ENCODE measurements around the gene FNIP2. TPM values are rescaled to one million over a fixed set of nuclear protein-coding genes. Genes with fewer than 3 reads are reported as not detected.
A peak's percentile ranks its signal among the peaks of the same experiment; 100 is the strongest.
"Not testable (repeated sequence)": the region's sequence is repeated elsewhere in the genome, so short reads cannot be mapped to it uniquely, and the experiment has no call there.

Gene FNIP2
- 50.7 TPM for total RNA-seq
- long read RNA-seq, full-length matches to known transcripts: 1 of 67 reads
- long read RNA-seq, partial matches to known transcripts: 21 of 67 reads
- long read RNA-seq, other reads (novel, unspliced or antisense): 45 of 67 reads

GRCh38 chr4:158768555-158769174 is at the start of gene FNIP2:
Gene FNIP2, plus strand, starts transcription at chr4:158769026. Its CDS starts 187 bp downstream, at chr4:158769213.
- intact Hi-C loops (cut with micrococcal nuclease): loop anchor here (5.0 kb wide), 1 partner anchor 36 kb away; no protein-coding TSS in a partner anchor
- DNase-seq (peak; percentile 93), ATAC-seq (peak; percentile 96)

- DNase-seq (no peak), ATAC-seq (no peak)
- intact Hi-C loops (cut with micrococcal nuclease): loop anchor here (10.0 kb wide), 1 partner anchor 483 kb away; no protein-coding TSS in a partner anchor
Observed at GRCh38 chr4:158721680-158722079, 47.1 kb upstream of the FNIP2 start.

- intact Hi-C loops (cut with micrococcal nuclease): loop anchor here (10.0 kb wide), 1 partner anchor 482 kb away; no protein-coding TSS in a partner anchor
- ATAC-seq: peak; percentile 35
- DNase-seq: no peak
Observed at GRCh38 chr4:158722291-158722916, 46.4 kb upstream of the FNIP2 start.

GRCh38 chr4:158722917-158723793 is 45.7 kb upstream of the FNIP2 start, which contains the start of gene PPID:
Gene PPID, minus strand, starts transcription at chr4:158723396. Its CDS starts 108 bp downstream, at chr4:158723288.
- DNase-seq: peak; percentile 90
- ATAC-seq: peak; percentile 99
- intact Hi-C loops (cut with micrococcal nuclease): loop anchor here (10.0 kb wide), 1 partner anchor 482 kb away; no protein-coding TSS in a partner anchor

- ATAC-seq (no peak), DNase-seq (no peak)
- intact Hi-C loops (cut with micrococcal nuclease): loop anchor here (10.0 kb wide), 1 partner anchor 480 kb away; no protein-coding TSS in a partner anchor
Observed at GRCh38 chr4:158724637-158725036, 44.2 kb upstream of the FNIP2 start.

GRCh38 chr4:158726633-158727032 is 42.2 kb upstream of the FNIP2 start:
- no peak for DNase-seq
- ATAC-seq: no peak
- intact Hi-C loops (cut with micrococcal nuclease): loop anchor here (10.0 kb wide), 1 partner anchor 478 kb away; no protein-coding TSS in a partner anchor

GRCh38 chr4:158728236-158728635 is 40.6 kb upstream of the FNIP2 start:
- intact Hi-C loops (cut with micrococcal nuclease): loop anchor here (10.0 kb wide), 1 partner anchor 477 kb away; no protein-coding TSS in a partner anchor
- no peak for DNase-seq
- ATAC-seq: no peak

GRCh38 chr4:158729716-158730559 is 38.9 kb upstream of the FNIP2 start:
- ATAC-seq (peak; percentile 94), DNase-seq (peak; percentile 52)
- intact Hi-C loops (cut with micrococcal nuclease): loop anchor here (2.0 to 10.0 kb wide), 5 partner anchors 37 to 715 kb away; partner anchors contain the start of gene FNIP2

GRCh38 chr4:158738866-158739265 is 30.0 kb upstream of the FNIP2 start:
- no peak for DNase-seq
- ATAC-seq: no peak
- intact Hi-C loops (cut with micrococcal nuclease): loop anchor here (10.0 kb wide), 2 partner anchors 436 to 706 kb away; no protein-coding TSS in a partner anchor

GRCh38 chr4:158739600-158739999 is 29.2 kb upstream of the FNIP2 start:
- intact Hi-C loops (cut with micrococcal nuclease): loop anchor here (10.0 kb wide), 2 partner anchors 435 to 705 kb away; no protein-coding TSS in a partner anchor
- ATAC-seq: no peak

GRCh38 chr4:158741326-158742021 is 27.4 kb upstream of the FNIP2 start:
- intact Hi-C loops (cut with micrococcal nuclease): no loop called here
- no peak for ATAC-seq
- no peak for DNase-seq

More at GRCh38 chr4:158739600-158739999, 29.2 kb upstream of the FNIP2 start:
- DNase-seq: no peak

GRCh38 chr4:158746537-158746936 is 22.3 kb upstream of the FNIP2 start:
- DNase-seq; ATAC-seq; intact Hi-C loops (cut with micrococcal nuclease): not testable (repeated sequence)

- DNase-seq: no peak
- ATAC-seq: no peak
- intact Hi-C loops (cut with micrococcal nuclease): no loop called here
Observed at GRCh38 chr4:158750379-158750778, 18.4 kb upstream of the FNIP2 start.

- intact Hi-C loops (cut with micrococcal nuclease): no loop called here
- no peak for DNase-seq
- no peak for ATAC-seq
Observed at GRCh38 chr4:158754385-158755180, 14.2 kb upstream of the FNIP2 start.

GRCh38 chr4:158755819-158756218 is 13.0 kb upstream of the FNIP2 start:
- intact Hi-C loops (cut with micrococcal nuclease); DNase-seq; ATAC-seq: not testable (repeated sequence)

- ATAC-seq (no peak), DNase-seq (no peak)
- intact Hi-C loops (cut with micrococcal nuclease): no loop called here
Observed at GRCh38 chr4:158756588-158756987, 12.2 kb upstream of the FNIP2 start.

GRCh38 chr4:158758142-158758541 is 10.7 kb upstream of the FNIP2 start:
- no peak for ATAC-seq
- no peak for DNase-seq
- intact Hi-C loops (cut with micrococcal nuclease): no loop called here

Measured in left ventricle myocardium superior (tissue), 1 donor.